Measurements from ENCODE around the gene SLC23A2.

SLC23A2 gene

GRCh38 chr20:4850960-4851359 lies 150.3 kb downstream of the SLC23A2 start:
- TF ChIP-seq, protein P1, sequence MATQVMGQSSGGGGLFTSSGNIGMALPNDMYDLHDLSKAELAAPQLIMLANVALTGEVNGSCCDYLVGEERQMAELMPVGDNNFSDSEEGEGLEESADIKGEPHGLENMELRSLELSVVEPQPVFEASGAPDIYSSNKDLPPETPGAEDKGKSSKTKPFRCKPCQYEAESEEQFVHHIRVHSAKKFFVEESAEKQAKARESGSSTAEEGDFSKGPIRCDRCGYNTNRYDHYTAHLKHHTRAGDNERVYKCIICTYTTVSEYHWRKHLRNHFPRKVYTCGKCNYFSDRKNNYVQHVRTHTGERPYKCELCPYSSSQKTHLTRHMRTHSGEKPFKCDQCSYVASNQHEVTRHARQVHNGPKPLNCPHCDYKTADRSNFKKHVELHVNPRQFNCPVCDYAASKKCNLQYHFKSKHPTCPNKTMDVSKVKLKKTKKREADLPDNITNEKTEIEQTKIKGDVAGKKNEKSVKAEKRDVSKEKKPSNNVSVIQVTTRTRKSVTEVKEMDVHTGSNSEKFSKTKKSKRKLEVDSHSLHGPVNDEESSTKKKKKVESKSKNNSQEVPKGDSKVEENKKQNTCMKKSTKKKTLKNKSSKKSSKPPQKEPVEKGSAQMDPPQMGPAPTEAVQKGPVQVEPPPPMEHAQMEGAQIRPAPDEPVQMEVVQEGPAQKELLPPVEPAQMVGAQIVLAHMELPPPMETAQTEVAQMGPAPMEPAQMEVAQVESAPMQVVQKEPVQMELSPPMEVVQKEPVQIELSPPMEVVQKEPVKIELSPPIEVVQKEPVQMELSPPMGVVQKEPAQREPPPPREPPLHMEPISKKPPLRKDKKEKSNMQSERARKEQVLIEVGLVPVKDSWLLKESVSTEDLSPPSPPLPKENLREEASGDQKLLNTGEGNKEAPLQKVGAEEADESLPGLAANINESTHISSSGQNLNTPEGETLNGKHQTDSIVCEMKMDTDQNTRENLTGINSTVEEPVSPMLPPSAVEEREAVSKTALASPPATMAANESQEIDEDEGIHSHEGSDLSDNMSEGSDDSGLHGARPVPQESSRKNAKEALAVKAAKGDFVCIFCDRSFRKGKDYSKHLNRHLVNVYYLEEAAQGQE (IDR thresholded peaks at IDR 0.05; ENCODE audit: insufficient read depth in 1 of 2, low read depth in 2 of 2, low read length in 2 of 2) = no peak

DNA sequence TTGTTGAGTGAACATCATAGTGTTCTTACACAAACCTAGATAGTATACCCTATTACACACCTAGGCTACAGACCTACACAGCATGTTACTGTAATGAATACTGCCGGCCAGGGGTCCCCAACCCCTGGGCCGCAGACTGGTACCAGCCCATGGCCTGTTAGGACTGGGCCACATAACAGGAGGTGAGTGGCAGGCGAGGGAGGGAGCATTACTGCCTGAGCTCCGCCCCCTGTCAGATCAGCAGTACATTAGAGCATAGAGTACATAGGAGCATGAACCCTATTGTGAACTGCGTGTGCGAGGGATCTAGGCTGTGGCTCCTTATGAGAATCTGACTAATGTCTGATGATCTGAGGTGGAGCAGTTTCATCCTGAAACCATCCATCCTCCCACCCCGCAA lies 153.3 kb downstream of the SLC23A2 start:
- no peak for TF ChIP-seq TAF1 (IDR thresholded peaks at IDR 0.05; ENCODE audit: borderline replicate concordance, insufficient read depth, low read length)
- no peak for TF ChIP-seq POLR2AphosphoS5 (IDR thresholded peaks at IDR 0.05; ENCODE audit: low read depth, low read length)
- TF ChIP-seq, protein P1 (IDR thresholded peaks at IDR 0.05; ENCODE audit: insufficient read depth in 1 of 2, low read depth in 2 of 2, low read length in 2 of 2) = no peak
- no peak for TF ChIP-seq SIN3A (IDR thresholded peaks at IDR 0.05; ENCODE audit: borderline replicate concordance, insufficient read depth, low read length)
- TF ChIP-seq FOXP2 (optimal IDR thresholded peaks at IDR 0.05; ENCODE audit: borderline replicate concordance, extremely low read depth, extremely low read length, insufficient read depth) = no peak

DNA sequence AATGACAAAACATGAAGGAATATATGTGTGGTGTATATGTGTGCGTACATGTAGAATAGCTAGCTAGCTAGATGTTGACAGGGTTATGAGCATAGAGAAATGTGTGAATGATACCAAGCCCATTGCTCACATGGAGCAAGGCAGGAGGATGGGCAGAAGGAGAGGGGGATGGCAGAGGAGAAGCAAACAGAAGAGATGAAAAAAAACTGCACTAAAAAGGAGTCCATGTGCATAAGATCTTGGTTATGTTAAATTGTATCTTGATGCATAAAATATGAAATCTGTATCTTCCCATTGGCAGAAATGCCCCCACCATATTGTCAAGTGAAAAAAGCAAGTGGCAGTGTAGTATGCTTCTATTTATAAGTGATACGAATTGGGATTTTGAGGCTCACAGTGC lies 154.5 kb downstream of the SLC23A2 start:
- TF ChIP-seq, protein P1 (IDR thresholded peaks at IDR 0.05; ENCODE audit: insufficient read depth in 1 of 2, low read depth in 2 of 2, low read length in 2 of 2) = no peak
- no peak for TF ChIP-seq TAF1 (IDR thresholded peaks at IDR 0.05; ENCODE audit: borderline replicate concordance, insufficient read depth, low read length)
- TF ChIP-seq FOXP2 (optimal IDR thresholded peaks at IDR 0.05; ENCODE audit: borderline replicate concordance, extremely low read depth, extremely low read length, insufficient read depth) = no peak
- no peak for TF ChIP-seq SIN3A (IDR thresholded peaks at IDR 0.05; ENCODE audit: borderline replicate concordance, insufficient read depth, low read length)
- no peak for TF ChIP-seq POLR2AphosphoS5 (IDR thresholded peaks at IDR 0.05; ENCODE audit: low read depth, low read length)

GRCh38 chr20:4844751-4845465 lies 156.4 kb downstream of the SLC23A2 start:
- TF ChIP-seq, protein P1 (IDR thresholded peaks at IDR 0.05; ENCODE audit: insufficient read depth in 1 of 2, low read depth in 2 of 2, low read length in 2 of 2) = no peak
- no peak for TF ChIP-seq TAF1 (IDR thresholded peaks at IDR 0.05; ENCODE audit: borderline replicate concordance, insufficient read depth, low read length)

GRCh38 chr20:4844325-4844724 lies 157.0 kb downstream of the SLC23A2 start:
- TF ChIP-seq, protein P1 (IDR thresholded peaks at IDR 0.05; ENCODE audit: insufficient read depth in 1 of 2, low read depth in 2 of 2, low read length in 2 of 2) = no peak
- TF ChIP-seq POLR2AphosphoS5 (IDR thresholded peaks at IDR 0.05; ENCODE audit: low read depth, low read length) (no peak), FOXP2 (optimal IDR thresholded peaks at IDR 0.05; ENCODE audit: borderline replicate concordance, extremely low read depth, extremely low read length, insufficient read depth) (no peak)

All from PFSK-1 (cell line).